Astrocyte (in vitro differentiated cells and primary cell): Measurements from ENCODE around the gene TEPSIN. TPM values are rescaled to one million over a fixed set of nuclear protein-coding genes. Genes with fewer than 3 reads are reported as not detected.

Experiments
- DNase-seq: peaks from one replicate; pipeline ENCODE4 v3.0.0-alpha.2; 2010; ENCODE audit warnings: low read depth
- FAIRE-seq: peaks from 2 replicates; lab custom pipeline; 2011; peaks lifted over from hg19 to GRCh38; lab: Jason Lieb, UNC
- H2AFZ ChIP-seq: 2 replicates; pipeline ENCODE4 v1.6.0; 2012; ENCODE audit warnings: low read depth, low read length, inconsistent platforms
- H3K27ac ChIP-seq: 2 replicates; pipeline ENCODE4 v1.5.1; 2011; ENCODE audit warnings: low read depth, low read length, inconsistent platforms
- H3K27me3 ChIP-seq: 2 replicates; pipeline ENCODE4 v1.6.0; 2011; ENCODE audit warnings: low read length, inconsistent platforms; ENCODE audit not compliant: insufficient read depth
- H3K36me3 ChIP-seq: 2 replicates; pipeline ENCODE4 v1.5.1; 2011; ENCODE audit warnings: low read length, inconsistent platforms; ENCODE audit not compliant: insufficient read depth
- H3K4me1 ChIP-seq: 2 replicates; pipeline ENCODE4 v1.5.1; 2011; ENCODE audit warnings: low read length, inconsistent platforms; ENCODE audit not compliant: insufficient read depth
- H3K4me2 ChIP-seq: 2 replicates; pipeline ENCODE4 v1.6.0; 2012; ENCODE audit warnings: low read length, inconsistent platforms
- H3K4me3 ChIP-seq: 2 replicates; pipeline ENCODE4 v1.5.1; 2011; ENCODE audit warnings: low read depth, mild to moderate bottlenecking, low read length, inconsistent platforms; ENCODE audit not compliant: insufficient read depth
- H3K79me2 ChIP-seq: 2 replicates; pipeline ENCODE4 v1.6.0; 2012; ENCODE audit warnings: mild to moderate bottlenecking, low read length, inconsistent platforms; ENCODE audit not compliant: insufficient read depth
- H3K9ac ChIP-seq: 2 replicates; pipeline ENCODE4 v1.6.0; 2012; ENCODE audit warnings: mild to moderate bottlenecking, low read length, inconsistent platforms
- H3K9me3 ChIP-seq: 2 replicates; pipeline ENCODE4 v1.5.1; 2012; ENCODE audit warnings: low read depth, mild to moderate bottlenecking, low read length, inconsistent platforms; ENCODE audit not compliant: insufficient read depth
- H4K20me1 ChIP-seq: 2 replicates; pipeline ENCODE4 v1.6.0; 2012; ENCODE audit warnings: low read length, inconsistent platforms; ENCODE audit not compliant: insufficient read depth
- H3K27ac Mint-ChIP-seq: one replicate; pipeline ENCODE4 v1.8.0; 2021; ENCODE audit warnings: mild to moderate bottlenecking, mixed read lengths; ENCODE audit not compliant: unreplicated experiment
- H3K27me3 Mint-ChIP-seq: one replicate; pipeline ENCODE4 v1.8.0; 2021; ENCODE audit warnings: low read depth, mixed read lengths; ENCODE audit not compliant: unreplicated experiment
- H3K36me3 Mint-ChIP-seq: one replicate; pipeline ENCODE4 v1.8.0; 2021; ENCODE audit warnings: low read depth, mixed read lengths; ENCODE audit not compliant: unreplicated experiment
- H3K4me1 Mint-ChIP-seq: one replicate; pipeline ENCODE4 v1.8.0; 2021; ENCODE audit warnings: low read depth, mixed read lengths; ENCODE audit not compliant: unreplicated experiment
- H3K4me3 Mint-ChIP-seq: one replicate; pipeline ENCODE4 v1.8.0; 2021; ENCODE audit warnings: mild to moderate bottlenecking, moderate library complexity, mixed read lengths; ENCODE audit not compliant: unreplicated experiment
- H3K9me3 Mint-ChIP-seq: one replicate; pipeline ENCODE4 v1.8.0; 2021; ENCODE audit warnings: mild to moderate bottlenecking, mixed read lengths; ENCODE audit not compliant: unreplicated experiment
- EZH2 ChIP-seq: IDR thresholded peaks from 2 replicates; pipeline ENCODE4 v1.6.1; 2012; ENCODE audit warnings: mild to moderate bottlenecking, low read length, inconsistent platforms; ENCODE audit not compliant: insufficient read depth
- total RNA-seq: library from RNA; stranded (reverse); gene quantifications from 2 replicates; pipeline ENCODE4 v1.2.1, GENCODE V29; 2021
- TF ChIP-seq, protein P1 (sequence below): IDR thresholded peaks from 2 replicates; pipeline ENCODE4 v1.5.1; 2011; ENCODE audit warnings: low read depth, mild to moderate bottlenecking, inconsistent platforms, low read length, moderate library complexity; ENCODE audit not compliant: insufficient read depth

The TEPSIN gene
- total RNA-seq, 1 donor from 2014 or later, result 26.4 TPM

DNA sequence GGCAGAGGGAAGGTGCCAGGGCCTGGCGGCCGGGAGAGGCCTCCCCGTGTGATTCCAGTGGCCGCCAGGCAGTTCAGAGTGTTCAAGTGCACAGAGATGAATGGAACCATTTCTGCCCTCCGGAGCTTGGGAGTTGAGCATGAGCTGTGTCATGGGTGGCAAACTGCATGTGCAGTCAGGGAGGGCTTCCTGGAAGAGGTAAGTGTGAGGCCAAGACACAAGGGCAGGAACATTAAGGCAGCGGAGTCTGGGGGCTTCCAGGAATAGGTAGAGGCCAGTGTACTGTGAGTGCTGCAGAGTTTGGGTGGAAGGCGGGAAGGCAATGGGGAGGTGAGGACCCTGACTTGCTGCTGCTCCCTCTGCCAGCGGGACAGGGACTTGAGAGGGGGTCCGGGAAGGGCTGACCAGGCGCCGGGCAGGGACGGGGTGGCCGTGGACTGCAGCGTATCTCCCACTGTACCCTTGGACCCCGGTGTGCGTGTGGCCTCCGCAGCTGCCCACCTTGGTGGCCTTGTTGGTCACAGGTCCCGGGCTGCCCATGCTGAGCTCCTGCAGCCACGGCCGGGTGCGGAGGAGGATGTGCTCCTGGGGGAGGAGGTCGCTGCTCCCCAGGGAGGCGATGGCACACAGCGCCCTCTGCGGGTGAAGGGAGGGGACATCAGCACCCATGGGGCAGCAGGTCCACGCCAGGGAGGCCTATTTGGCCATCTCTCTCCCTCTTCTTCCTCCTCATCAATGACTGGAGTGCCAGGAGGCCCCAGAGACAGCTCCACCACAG is 8.6 kb downstream of the TEPSIN start:
- H3K4me1 ChIP-seq, result no peaks in the 10 kb centered on the region
- no peak overlapping the region for H3K27ac Mint-ChIP-seq
- DNase-seq, result no peak
- peaks cover 18% of the 10 kb centered on the region for H4K20me1 ChIP-seq
- no peak overlapping the region for H3K4me3 ChIP-seq
- H3K4me3 Mint-ChIP-seq, result no peak overlapping the region
- H3K4me1 Mint-ChIP-seq, result no peaks in the 10 kb centered on the region
- H3K4me2 ChIP-seq, result no peak overlapping the region
- no peak for TF ChIP-seq EZH2
- TF ChIP-seq, protein P1, sequence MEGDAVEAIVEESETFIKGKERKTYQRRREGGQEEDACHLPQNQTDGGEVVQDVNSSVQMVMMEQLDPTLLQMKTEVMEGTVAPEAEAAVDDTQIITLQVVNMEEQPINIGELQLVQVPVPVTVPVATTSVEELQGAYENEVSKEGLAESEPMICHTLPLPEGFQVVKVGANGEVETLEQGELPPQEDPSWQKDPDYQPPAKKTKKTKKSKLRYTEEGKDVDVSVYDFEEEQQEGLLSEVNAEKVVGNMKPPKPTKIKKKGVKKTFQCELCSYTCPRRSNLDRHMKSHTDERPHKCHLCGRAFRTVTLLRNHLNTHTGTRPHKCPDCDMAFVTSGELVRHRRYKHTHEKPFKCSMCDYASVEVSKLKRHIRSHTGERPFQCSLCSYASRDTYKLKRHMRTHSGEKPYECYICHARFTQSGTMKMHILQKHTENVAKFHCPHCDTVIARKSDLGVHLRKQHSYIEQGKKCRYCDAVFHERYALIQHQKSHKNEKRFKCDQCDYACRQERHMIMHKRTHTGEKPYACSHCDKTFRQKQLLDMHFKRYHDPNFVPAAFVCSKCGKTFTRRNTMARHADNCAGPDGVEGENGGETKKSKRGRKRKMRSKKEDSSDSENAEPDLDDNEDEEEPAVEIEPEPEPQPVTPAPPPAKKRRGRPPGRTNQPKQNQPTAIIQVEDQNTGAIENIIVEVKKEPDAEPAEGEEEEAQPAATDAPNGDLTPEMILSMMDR, result no peak
- no peaks in the 10 kb centered on the region for H3K9me3 ChIP-seq
- H3K27me3 Mint-ChIP-seq, result no peaks in the 10 kb centered on the region
- no peak for FAIRE-seq
- H3K36me3 ChIP-seq, result peaks cover 2% of the 10 kb centered on the region
- H3K9me3 Mint-ChIP-seq, result peaks cover 3% of the 10 kb centered on the region
- no peak overlapping the region for H3K27ac ChIP-seq
- peaks cover 14% of the 10 kb centered on the region for H3K36me3 Mint-ChIP-seq
- H3K79me2 ChIP-seq, result peaks cover 5% of the 10 kb centered on the region
- no peaks in the 10 kb centered on the region for H3K27me3 ChIP-seq
- no peak overlapping the region for H3K9ac ChIP-seq
- no peak overlapping the region for H2AFZ ChIP-seq

- Histone ChIP-seq H3K4me1 (no peaks in the 10 kb centered on the region), H3K4me3 (no peak overlapping the region), H3K27ac (no peak overlapping the region), H4K20me1 (peaks cover 11% of the 10 kb centered on the region), H3K9me3 (no peaks in the 10 kb centered on the region), H3K79me2 (peaks cover 5% of the 10 kb centered on the region), H3K4me2 (no peak overlapping the region), H3K27me3 (no peaks in the 10 kb centered on the region), H3K36me3 (peaks cover 2% of the 10 kb centered on the region), H3K9ac (no peak overlapping the region), H2AFZ (no peak overlapping the region)
- H3K36me3 Mint-ChIP-seq, result peaks cover 14% of the 10 kb centered on the region
- H3K27me3 Mint-ChIP-seq, result no peaks in the 10 kb centered on the region
- peaks cover 3% of the 10 kb centered on the region for H3K9me3 Mint-ChIP-seq
- TF ChIP-seq, protein P1, result no peak
- no peak for TF ChIP-seq EZH2
- DNase-seq (no peak), FAIRE-seq (no peak)
- H3K4me1 Mint-ChIP-seq, result no peaks in the 10 kb centered on the region
- H3K27ac Mint-ChIP-seq, result no peak overlapping the region
- H3K4me3 Mint-ChIP-seq, result no peak overlapping the region
These were observed 9.3 kb downstream of the TEPSIN start for GRCh38 chr17:81229666-81229920.

DNA sequence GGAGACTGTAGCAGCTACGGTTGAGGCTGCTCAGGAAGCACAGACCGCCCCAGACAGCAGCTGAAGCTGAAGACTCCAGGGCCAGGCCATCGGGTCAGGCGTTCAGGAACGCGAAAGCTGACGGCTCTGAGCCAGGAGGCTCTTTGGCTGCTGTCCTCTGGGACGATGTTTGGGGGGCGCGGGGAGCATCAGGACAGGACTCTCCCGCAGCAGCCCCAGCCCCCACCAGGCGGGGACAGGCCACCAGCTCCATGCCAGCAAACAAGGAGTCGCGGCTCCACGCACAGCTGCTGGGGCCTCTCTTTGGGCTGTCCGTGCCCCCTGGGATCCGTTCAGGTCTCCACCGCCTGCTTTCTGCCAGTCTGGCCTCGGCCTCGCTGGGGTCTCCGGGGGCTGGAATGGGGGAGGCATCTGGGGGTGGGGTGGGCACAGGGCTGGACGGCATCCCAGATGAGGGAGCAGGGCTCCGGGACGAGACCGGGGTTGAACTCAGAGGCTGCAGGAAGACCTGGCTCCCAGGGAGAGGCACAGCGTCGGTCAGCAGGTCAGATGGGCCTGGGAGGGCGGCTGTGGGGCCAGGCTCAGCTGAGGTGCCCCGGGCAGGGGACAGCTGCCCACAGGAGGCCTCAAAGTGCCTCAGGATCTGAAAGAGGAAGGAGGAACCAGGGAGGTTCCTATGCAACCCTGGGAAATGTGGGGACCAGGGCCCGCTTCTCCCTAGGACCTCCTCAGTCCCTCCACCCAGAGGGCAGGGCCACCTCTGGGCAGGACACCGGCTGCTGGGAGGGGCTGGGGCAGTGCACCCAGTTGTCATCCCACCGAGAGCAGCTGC is 9.8 kb downstream of the TEPSIN start:
- Mint-ChIP-seq H3K27ac (no peak overlapping the region), H3K36me3 (peaks cover 14% of the 10 kb centered on the region), H3K27me3 (peaks cover under 1% of the 10 kb centered on the region), H3K9me3 (peaks cover 3% of the 10 kb centered on the region), H3K4me3 (no peak overlapping the region), H3K4me1 (no peaks in the 10 kb centered on the region)
- no peak overlapping the region for H3K4me2 ChIP-seq
- H3K9ac ChIP-seq, result no peak overlapping the region
- peaks cover 3% of the 10 kb centered on the region for H3K79me2 ChIP-seq
- H3K27ac ChIP-seq, result no peak overlapping the region
- H3K9me3 ChIP-seq, result no peaks in the 10 kb centered on the region
- H2AFZ ChIP-seq, result no peak overlapping the region
- no peak for FAIRE-seq
- no peak overlapping the region for H3K4me3 ChIP-seq
- H3K27me3 ChIP-seq, result no peaks in the 10 kb centered on the region
- TF ChIP-seq, protein P1, result no peak
- TF ChIP-seq EZH2, result no peak
- H3K4me1 ChIP-seq, result no peaks in the 10 kb centered on the region
- no peak for DNase-seq
- peaks cover 11% of the 10 kb centered on the region for H4K20me1 ChIP-seq
- peaks cover 2% of the 10 kb centered on the region for H3K36me3 ChIP-seq
